ENCODE data around the gene HOXD12. TPM values are rescaled to one million over a fixed set of nuclear protein-coding genes. Genes with fewer than 3 reads are reported as not detected.
A peak's percentile ranks its signal among the peaks of the same experiment; 100 is the strongest.

Gene HOXD12
- total and polyA plus RNA-seq, 2 donors (not counting 1 experiment from before 2014, with no cell fraction given): not detected

- H4K20me1 ChIP-seq (ENCODE audit: control insufficient read depth, extremely low read depth, insufficient read depth, low read length): no peaks in the 10 kb centered on the region
- no peak overlapping the region for H3K4me2 ChIP-seq (ENCODE audit: extremely low read depth, insufficient read depth, low read length)
- H3K4me1 ChIP-seq (ENCODE audit: control insufficient read depth, extremely low read depth, insufficient read depth, low read length): no peaks in the 10 kb centered on the region
- H2AFZ ChIP-seq (ENCODE audit: low read length): no peak overlapping the region
- no peak overlapping the region for H3K4me3 ChIP-seq (replicated peaks in 1 of 4; ENCODE audit: control extremely low read depth in 1 of 4, insufficient read depth in 1 of 4, low read depth in 3 of 4, low read length in 4 of 4)
- no peaks in the 10 kb centered on the region for H3K9me3 ChIP-seq (ENCODE audit: control insufficient read depth, insufficient read depth, low read depth, low read length)
- TF ChIP-seq CTCF (conservative IDR thresholded peaks at IDR 0.05 in 1 of 2, IDR thresholded peaks at IDR 0.05 in 1 of 2; ENCODE audit: low read depth in 1 of 2, low read length in 2 of 2) (no peak), EZH2 (IDR thresholded peaks at IDR 0.05; ENCODE audit: low read length, missing control alignments) (peak; percentile 94)
- no peak overlapping the region for H3K27ac ChIP-seq (ENCODE audit: insufficient read depth, low read length)
- no peaks in the 10 kb centered on the region for H3K36me3 ChIP-seq (ENCODE audit: control insufficient read depth, insufficient read depth, low read length)
- no peak overlapping the region for H3K9ac ChIP-seq (ENCODE audit: insufficient read depth, low read length)
- no peaks in the 10 kb centered on the region for H3K79me2 ChIP-seq (ENCODE audit: control insufficient read depth, insufficient read depth, low read length)
- peaks cover 82% of the 10 kb centered on the region for H3K27me3 ChIP-seq (ENCODE audit: control insufficient read depth, insufficient read depth, low read length)
- no peak for DNase-seq (ENCODE audit: low read depth in 2 of 2)
These were observed 24.0 kb downstream of the HOXD12 start for GRCh38 chr2:176123411-176124109.

DNA sequence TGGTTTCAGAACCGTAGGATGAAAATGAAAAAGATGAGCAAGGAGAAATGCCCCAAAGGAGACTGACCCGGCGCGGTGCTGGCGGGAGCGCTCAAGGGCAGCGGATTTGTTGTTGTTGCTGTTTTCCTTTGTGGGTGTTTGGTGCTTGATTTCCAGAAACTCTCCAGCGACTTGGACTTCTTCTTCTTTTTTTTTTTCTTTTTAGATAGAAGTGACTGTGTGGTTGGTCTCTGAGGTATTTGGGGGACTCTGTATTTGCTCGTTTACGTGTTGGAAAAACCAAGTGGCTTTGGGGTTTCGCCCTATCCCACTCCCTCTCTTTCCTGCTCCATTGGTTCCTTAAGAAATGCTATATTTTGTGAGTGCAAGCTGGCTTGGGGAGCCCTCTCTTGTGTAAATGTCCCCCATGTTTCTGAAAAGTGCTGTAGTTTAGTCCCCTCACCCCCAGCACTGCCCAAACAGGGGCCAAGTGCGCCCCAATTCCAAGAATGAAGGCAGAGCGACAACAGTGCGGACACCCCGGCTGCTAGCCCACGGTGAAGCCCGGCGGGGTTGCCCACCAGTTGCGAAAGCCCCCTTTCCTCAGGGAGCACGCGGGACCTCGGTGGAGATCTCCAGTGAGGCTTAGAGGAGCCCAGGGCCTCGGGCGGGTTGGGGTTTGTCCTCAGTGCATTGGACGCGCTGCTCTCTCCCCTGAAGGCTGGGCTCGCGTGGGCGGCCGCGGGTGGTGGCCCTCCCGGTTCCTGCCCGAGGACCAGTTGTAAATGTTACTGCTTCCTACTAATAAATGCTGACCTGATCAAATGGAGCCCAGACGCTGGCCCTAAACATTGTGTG, 24.7 kb downstream of the HOXD12 start:
- Histone ChIP-seq H3K27me3 (ENCODE audit: control insufficient read depth, insufficient read depth, low read length) (peaks cover 83% of the 10 kb centered on the region), H3K9ac (ENCODE audit: insufficient read depth, low read length) (no peak overlapping the region), H3K4me2 (ENCODE audit: extremely low read depth, insufficient read depth, low read length) (no peak overlapping the region), H3K9me3 (ENCODE audit: control insufficient read depth, insufficient read depth, low read depth, low read length) (no peaks in the 10 kb centered on the region), H3K79me2 (ENCODE audit: control insufficient read depth, insufficient read depth, low read length) (no peaks in the 10 kb centered on the region), H2AFZ (ENCODE audit: low read length) (no peak overlapping the region), H3K4me3 (replicated peaks in 1 of 4; ENCODE audit: control extremely low read depth in 1 of 4, insufficient read depth in 1 of 4, low read depth in 3 of 4, low read length in 4 of 4) (no peak overlapping the region), H3K27ac (ENCODE audit: insufficient read depth, low read length) (no peak overlapping the region), H3K36me3 (ENCODE audit: control insufficient read depth, insufficient read depth, low read length) (no peaks in the 10 kb centered on the region), H4K20me1 (ENCODE audit: control insufficient read depth, extremely low read depth, insufficient read depth, low read length) (no peaks in the 10 kb centered on the region), H3K4me1 (ENCODE audit: control insufficient read depth, extremely low read depth, insufficient read depth, low read length) (no peaks in the 10 kb centered on the region)
- TF ChIP-seq CTCF (conservative IDR thresholded peaks at IDR 0.05 in 1 of 2, IDR thresholded peaks at IDR 0.05 in 1 of 2; ENCODE audit: low read depth in 1 of 2, low read length in 2 of 2) (no peak), EZH2 (IDR thresholded peaks at IDR 0.05; ENCODE audit: low read length, missing control alignments) (no peak)
- DNase-seq (ENCODE audit: low read depth in 2 of 2): no peak

DNA sequence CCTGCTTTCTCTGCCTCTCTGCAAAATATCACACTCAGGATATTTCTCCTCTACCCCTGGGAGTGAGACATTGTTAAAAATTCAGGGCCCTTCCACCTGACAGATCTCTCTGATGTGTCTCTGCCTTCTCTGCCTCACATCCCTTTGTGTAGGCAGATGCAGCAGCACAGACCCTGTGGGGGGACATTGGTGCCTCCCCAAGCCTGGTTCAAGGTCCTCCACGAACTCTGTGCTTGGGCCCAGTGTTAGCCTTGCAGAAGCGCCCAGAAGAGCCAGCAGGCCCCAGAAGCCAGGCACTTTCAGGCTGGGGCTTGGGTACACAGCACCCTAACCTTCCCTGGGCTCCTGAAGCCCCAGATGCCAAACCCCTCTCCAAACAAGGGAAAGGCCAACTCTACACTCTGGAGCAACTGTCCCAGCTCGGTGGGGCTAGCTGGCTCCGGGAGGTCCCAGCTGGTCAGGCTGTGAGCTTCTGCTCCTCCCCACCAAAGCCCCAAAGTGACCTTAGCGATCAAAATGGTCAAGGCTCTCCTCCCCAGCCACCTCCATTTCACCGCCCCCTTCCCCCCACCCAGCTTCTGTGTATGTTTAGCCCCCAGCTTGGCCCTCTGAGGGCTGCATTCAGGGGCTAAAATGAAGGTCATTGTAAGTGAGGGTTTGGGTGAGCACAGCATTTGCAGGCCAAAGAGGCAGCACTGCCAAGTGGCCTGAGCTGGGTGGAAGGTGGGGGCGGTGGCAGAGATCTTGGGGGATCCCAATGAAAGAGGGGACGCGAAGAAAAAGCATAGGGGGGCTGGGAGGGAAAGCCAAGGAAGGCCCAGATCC, 25.6 kb downstream of the HOXD12 start:
- peaks cover 80% of the 10 kb centered on the region for H3K27me3 ChIP-seq (ENCODE audit: control insufficient read depth, insufficient read depth, low read length)
- no peaks in the 10 kb centered on the region for H3K4me1 ChIP-seq (ENCODE audit: control insufficient read depth, extremely low read depth, insufficient read depth, low read length)
- no peaks in the 10 kb centered on the region for H3K9me3 ChIP-seq (ENCODE audit: control insufficient read depth, insufficient read depth, low read depth, low read length)
- no peak overlapping the region for H3K27ac ChIP-seq (ENCODE audit: insufficient read depth, low read length)
- no peak overlapping the region for H3K9ac ChIP-seq (ENCODE audit: insufficient read depth, low read length)
- TF ChIP-seq CTCF (conservative IDR thresholded peaks at IDR 0.05 in 1 of 2, IDR thresholded peaks at IDR 0.05 in 1 of 2; ENCODE audit: low read depth in 1 of 2, low read length in 2 of 2) (no peak), EZH2 (IDR thresholded peaks at IDR 0.05; ENCODE audit: low read length, missing control alignments) (no peak)
- H4K20me1 ChIP-seq (ENCODE audit: control insufficient read depth, extremely low read depth, insufficient read depth, low read length): no peaks in the 10 kb centered on the region
- H3K4me3 ChIP-seq (replicated peaks in 1 of 4; ENCODE audit: control extremely low read depth in 1 of 4, insufficient read depth in 1 of 4, low read depth in 3 of 4, low read length in 4 of 4): no peak overlapping the region
- H3K4me2 ChIP-seq (ENCODE audit: extremely low read depth, insufficient read depth, low read length): no peak overlapping the region
- no peaks in the 10 kb centered on the region for H3K79me2 ChIP-seq (ENCODE audit: control insufficient read depth, insufficient read depth, low read length)
- no peaks in the 10 kb centered on the region for H3K36me3 ChIP-seq (ENCODE audit: control insufficient read depth, insufficient read depth, low read length)
- no peak overlapping the region for H2AFZ ChIP-seq (ENCODE audit: low read length)
- DNase-seq (ENCODE audit: low read depth in 2 of 2): no peak

All from fibroblast of lung (primary cell).